BE2C (cell line): Measurements from ENCODE around the gene ETFRF1.

Source experiments
- DNase-seq: peaks from one replicate; pipeline ENCODE4 v3.0.0-alpha.2; 2020
- H3K27me3 ChIP-seq: fragments of 250-450 bp; sonication (Bioruptor Pico); 2 replicates; pipeline ENCODE4 v1.5.1; 2020; ENCODE audit warnings: mild to moderate bottlenecking
- H3K36me3 ChIP-seq: fragments of 250-450 bp; sonication (Bioruptor Pico); 2 replicates; pipeline ENCODE4 v1.5.1; 2020; ENCODE audit warnings: mild to moderate bottlenecking
- H3K4me1 ChIP-seq: fragments of 250-450 bp; sonication (Bioruptor Pico); 2 replicates; pipeline ENCODE4 v1.5.1; 2020
- H3K4me3 ChIP-seq: 2 replicates; pipeline ENCODE4 v1.5.1; 2011; ENCODE audit warnings: low read depth, low read length
- H3K9me3 ChIP-seq: fragments of 250-450 bp; sonication (Bioruptor Pico); 2 replicates; pipeline ENCODE4 v1.5.1; 2020
- TF ChIP-seq, protein P1 (sequence below): IDR thresholded peaks from 2 replicates; pipeline ENCODE4 v1.5.1; 2012; ENCODE audit warnings: mild to moderate bottlenecking, low read depth, low read length

The ETFRF1 gene

DNA sequence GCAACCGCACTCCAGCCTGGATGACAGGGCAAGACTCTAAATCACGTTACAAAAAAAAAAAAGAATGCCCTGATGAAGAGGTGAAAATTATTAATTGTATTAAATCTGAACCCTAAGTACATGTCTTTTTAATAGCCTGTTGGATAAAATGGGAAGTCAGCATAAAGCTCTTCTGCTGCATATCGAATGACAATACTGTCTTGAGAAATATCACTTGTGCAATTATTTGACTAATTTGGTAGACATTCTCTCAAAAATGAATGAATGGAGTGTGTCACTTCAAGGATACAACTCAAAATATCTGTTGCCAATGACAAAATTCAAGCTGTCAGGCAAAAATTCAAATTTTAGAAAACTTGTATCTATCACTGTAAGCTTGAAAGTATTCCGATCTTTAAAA lies 39.0 kb upstream of the ETFRF1 start:
- Histone ChIP-seq H3K27me3 (0 out of 2 replicates have a peak, but pooled peaks cover 4% of the 10 kb centered on the region), H3K36me3 (no peaks in the 10 kb centered on the region), H3K4me1 (no peaks in the 10 kb centered on the region), H3K9me3 (no peaks in the 10 kb centered on the region), H3K4me3 (no peak overlapping the region)
- DNase-seq = no peak
- TF ChIP-seq, protein P1, sequence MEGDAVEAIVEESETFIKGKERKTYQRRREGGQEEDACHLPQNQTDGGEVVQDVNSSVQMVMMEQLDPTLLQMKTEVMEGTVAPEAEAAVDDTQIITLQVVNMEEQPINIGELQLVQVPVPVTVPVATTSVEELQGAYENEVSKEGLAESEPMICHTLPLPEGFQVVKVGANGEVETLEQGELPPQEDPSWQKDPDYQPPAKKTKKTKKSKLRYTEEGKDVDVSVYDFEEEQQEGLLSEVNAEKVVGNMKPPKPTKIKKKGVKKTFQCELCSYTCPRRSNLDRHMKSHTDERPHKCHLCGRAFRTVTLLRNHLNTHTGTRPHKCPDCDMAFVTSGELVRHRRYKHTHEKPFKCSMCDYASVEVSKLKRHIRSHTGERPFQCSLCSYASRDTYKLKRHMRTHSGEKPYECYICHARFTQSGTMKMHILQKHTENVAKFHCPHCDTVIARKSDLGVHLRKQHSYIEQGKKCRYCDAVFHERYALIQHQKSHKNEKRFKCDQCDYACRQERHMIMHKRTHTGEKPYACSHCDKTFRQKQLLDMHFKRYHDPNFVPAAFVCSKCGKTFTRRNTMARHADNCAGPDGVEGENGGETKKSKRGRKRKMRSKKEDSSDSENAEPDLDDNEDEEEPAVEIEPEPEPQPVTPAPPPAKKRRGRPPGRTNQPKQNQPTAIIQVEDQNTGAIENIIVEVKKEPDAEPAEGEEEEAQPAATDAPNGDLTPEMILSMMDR = no peak

DNA sequence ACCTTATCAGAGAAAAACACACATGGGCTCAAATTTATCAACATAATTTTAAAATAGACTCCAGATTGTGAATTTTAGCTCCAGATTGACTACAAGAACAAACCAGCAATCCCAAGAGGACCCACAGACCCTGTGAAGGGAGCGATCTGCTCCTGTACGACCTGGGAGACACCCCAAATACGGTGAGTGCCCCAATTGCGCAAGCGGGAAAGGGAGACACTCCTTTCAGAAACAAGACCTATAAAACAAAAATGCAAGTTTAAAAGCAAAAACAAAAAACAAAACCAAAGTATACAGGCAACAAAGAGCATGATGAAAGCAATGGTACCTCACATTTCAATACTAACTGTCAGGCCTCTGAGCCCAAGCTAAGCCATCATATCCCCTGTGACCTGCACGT lies 32.2 kb upstream of the ETFRF1 start:
- TF ChIP-seq, protein P1 = no peak
- Histone ChIP-seq H3K4me1 (no peaks in the 10 kb centered on the region), H3K36me3 (no peaks in the 10 kb centered on the region), H3K4me3 (no peak overlapping the region), H3K27me3 (0 out of 2 replicates have a peak, but pooled peaks cover 4% of the 10 kb centered on the region), H3K9me3 (no peaks in the 10 kb centered on the region)
- DNase-seq = no peak

DNA sequence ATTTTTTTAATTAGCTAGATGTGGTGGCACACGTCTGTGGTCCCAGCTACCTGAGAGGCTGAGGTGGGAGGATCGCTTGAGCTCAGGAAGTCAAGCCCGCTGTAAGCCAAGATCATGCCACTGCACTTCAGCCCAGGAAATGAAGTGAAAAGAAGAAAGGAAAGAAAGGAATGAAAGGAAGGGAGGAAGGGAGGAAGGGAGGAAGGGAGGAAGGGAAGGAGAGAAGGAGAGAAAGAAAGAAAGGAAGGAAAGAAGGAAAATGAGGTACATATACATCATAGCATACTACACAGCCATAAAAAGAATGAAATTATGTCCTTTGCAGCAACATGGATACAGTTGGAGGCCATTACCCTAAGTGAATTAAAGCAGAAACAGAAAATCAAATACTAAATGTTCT lies 12.3 kb upstream of the ETFRF1 start:
- H3K4me3 ChIP-seq = no peak overlapping the region
- no peaks in the 10 kb centered on the region for H3K36me3 ChIP-seq
- DNase-seq = no peak
- TF ChIP-seq, protein P1 = no peak
- H3K27me3 ChIP-seq = no peaks in the 10 kb centered on the region
- H3K9me3 ChIP-seq = no peaks in the 10 kb centered on the region
- H3K4me1 ChIP-seq = no peaks in the 10 kb centered on the region

DNA sequence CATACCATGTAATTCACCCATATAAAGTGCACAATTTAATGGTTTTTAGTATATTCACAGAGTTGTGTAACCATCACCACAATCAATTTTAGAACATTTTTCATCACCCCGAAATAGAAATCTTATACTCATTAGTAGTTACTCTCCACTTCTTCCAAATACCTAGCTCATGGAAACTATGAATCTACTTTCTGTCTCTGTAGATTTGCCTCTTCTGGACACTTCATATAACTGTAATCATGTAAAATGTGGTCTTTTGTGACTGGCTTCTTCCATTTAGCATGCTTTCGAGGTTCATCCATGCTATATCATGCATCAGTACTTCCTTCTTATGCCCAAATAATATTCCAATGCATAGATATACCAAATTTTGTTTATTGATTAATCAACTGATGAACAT lies 10.9 kb upstream of the ETFRF1 start:
- TF ChIP-seq, protein P1 = no peak
- H3K4me1 ChIP-seq = no peaks in the 10 kb centered on the region
- no peak overlapping the region for H3K4me3 ChIP-seq
- no peak for DNase-seq
- no peaks in the 10 kb centered on the region for H3K27me3 ChIP-seq
- H3K36me3 ChIP-seq = no peaks in the 10 kb centered on the region
- no peaks in the 10 kb centered on the region for H3K9me3 ChIP-seq

DNA sequence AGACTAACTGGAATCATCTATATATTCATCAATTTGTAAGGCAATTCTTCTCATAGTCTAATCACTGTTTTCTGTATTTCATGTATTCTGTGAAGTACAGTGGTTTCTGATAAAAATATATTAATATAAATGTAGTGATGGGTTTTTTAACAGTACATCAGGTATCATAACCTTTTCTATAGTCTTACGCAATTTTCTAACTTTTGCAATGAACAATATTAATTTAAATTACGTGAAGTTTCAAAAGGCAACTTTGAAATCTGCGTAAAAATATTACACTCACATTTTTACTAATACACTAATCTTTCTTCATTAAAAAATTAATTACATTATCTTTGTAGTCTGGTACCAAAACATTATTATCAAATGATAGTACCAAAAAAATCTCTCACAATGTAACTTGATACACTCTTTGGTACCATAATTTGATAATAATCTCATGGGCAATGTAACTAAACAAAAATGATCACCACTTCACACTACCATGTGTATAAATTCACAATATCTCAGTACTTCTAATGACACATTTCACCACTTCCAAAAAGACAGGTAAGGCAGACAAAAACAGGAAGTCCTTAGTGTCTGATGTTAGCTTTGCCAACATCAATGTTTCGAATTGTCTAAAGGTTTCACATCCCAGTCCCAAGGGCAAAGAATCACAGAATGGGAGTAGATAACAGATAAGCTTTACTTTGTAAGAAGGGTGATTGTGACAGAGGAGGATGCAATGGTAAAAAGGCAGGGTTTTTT lies 8.8 kb upstream of the ETFRF1 start:
- H3K27me3 ChIP-seq = no peaks in the 10 kb centered on the region
- no peaks in the 10 kb centered on the region for H3K4me1 ChIP-seq
- TF ChIP-seq, protein P1 = no peak
- no peaks in the 10 kb centered on the region for H3K9me3 ChIP-seq
- H3K36me3 ChIP-seq = no peaks in the 10 kb centered on the region
- H3K4me3 ChIP-seq = no peak overlapping the region
- DNase-seq = no peak

DNA sequence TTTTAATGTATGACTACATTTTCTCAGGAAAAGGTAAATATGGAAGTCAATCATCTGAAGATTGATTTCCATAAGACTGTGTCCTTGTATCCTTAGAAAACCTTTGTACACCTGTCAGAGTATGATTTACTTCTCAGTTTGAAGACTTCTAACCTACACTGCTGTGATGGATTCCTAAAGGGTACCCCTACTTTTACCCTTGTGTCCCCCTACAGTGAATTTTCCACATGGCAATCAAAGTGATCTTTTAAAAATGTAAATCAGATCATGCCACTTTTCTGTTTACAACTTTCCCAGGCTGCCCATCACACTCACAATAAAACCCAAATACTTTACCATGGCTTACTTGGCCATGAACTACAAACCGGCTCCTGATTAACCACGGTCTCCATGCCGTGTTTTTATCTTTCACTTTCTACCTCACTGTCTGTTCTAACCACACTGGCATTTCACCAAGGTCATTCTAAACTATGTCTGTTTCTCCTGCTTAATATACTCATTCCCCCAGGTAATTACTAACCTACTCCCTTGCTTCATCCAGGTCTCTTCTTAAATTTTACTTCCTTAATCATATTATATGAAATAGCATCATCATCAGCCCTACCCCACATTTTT lies 8.1 kb upstream of the ETFRF1 start:
- Histone ChIP-seq H3K4me1 (no peaks in the 10 kb centered on the region), H3K9me3 (no peaks in the 10 kb centered on the region), H3K27me3 (no peaks in the 10 kb centered on the region), H3K4me3 (no peak overlapping the region), H3K36me3 (no peaks in the 10 kb centered on the region)
- DNase-seq = no peak
- TF ChIP-seq, protein P1 = no peak
